GM19397 (cell line): ENCODE measurements around the gene PARN.
"Not testable (repeated sequence)": the region's sequence is repeated elsewhere in the genome, so short reads cannot be mapped to it uniquely, and the experiment has no call there.

Experiments
- ATAC-seq: cut with Tn5 transposase; IDR thresholded peaks from one replicate; pipeline ENCODE4 v1.9.1; 2021; ENCODE audit warnings: mild to moderate bottlenecking, moderate library complexity; ENCODE audit not compliant: unreplicated experiment

Gene PARN

GRCh38 chr16:14445937-14446715 lies 183.9 kb downstream of the PARN start:
- no peak for ATAC-seq

- no peak for ATAC-seq
These were observed 184.9 kb downstream of the PARN start for GRCh38 chr16:14444979-14445810.

DNA sequence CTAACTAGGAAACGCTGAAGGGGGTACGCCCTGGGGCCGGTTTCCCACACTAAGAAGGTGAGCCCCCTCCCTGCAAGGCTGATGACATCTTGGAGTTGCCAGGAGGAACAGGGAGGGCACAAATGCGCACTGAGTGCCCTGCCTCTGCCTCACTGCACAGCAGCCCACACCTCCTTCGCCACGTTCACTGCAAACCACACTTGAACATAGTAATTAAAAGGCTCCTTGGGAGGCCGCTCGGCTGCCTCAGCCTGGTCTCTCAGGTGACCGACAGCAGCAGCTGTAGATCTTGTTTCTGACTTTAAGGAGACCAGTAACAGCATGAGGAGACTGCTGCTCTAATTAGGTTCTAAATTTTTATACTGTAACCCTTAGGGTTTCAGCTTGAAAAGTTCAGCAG lies 188.5 kb downstream of the PARN start:
- not testable (repeated sequence) for ATAC-seq

GRCh38 chr16:14438256-14438655 lies 191.8 kb downstream of the PARN start:
- no peak for ATAC-seq

GRCh38 chr16:14437426-14437825 lies 192.6 kb downstream of the PARN start:
- ATAC-seq: no peak

DNA sequence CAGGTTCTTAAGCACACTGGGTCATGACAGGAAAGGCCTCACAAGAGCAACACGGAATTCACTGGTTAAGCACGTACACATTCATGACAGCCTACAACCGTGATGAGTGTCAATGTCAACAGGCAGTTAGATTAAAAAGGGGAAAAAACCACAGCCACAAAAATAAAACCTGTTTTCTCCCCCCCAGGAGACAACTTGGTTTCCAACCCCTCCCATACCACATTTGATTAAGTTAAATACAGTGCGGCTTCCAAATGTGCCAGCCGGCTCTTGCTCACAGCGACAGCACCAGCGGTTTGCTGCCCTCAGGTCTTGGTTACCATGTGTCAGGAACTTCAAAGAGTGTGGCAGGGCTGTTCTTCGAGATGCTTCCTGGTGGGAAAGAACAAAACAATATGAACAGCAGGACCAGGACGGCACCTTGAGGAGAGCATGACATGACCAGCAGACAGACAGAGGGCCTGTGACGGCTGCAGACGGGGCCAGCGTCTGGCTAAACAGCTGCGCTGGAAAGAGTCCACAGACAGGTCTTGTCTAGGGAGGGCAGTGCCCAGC lies 193.6 kb downstream of the PARN start:
- no peak for ATAC-seq

- no peak for ATAC-seq
These were observed 195.2 kb downstream of the PARN start for GRCh38 chr16:14434860-14435259.

- not testable (repeated sequence) for ATAC-seq
These were observed 201.0 kb downstream of the PARN start for GRCh38 chr16:14428971-14429637.

DNA sequence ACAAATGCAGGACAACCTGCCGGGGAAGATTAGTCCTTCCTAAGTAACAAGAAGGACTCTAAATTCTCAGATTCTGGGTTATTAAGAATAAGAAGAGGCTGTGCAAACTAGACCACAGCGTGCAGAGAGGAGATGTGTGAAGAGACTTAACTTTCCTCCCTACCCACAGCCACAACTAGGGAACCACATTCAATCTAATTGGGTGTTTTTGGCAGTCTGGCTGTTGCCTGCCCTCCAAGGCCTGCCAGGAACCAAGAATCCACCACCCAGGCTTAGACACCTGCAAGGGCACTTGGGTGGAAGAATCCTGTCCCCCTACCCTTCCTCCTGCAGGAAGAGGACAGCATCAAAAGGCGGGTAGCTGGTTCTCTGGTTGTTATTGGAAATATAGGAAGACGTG lies 202.0 kb downstream of the PARN start:
- no peak for ATAC-seq

DNA sequence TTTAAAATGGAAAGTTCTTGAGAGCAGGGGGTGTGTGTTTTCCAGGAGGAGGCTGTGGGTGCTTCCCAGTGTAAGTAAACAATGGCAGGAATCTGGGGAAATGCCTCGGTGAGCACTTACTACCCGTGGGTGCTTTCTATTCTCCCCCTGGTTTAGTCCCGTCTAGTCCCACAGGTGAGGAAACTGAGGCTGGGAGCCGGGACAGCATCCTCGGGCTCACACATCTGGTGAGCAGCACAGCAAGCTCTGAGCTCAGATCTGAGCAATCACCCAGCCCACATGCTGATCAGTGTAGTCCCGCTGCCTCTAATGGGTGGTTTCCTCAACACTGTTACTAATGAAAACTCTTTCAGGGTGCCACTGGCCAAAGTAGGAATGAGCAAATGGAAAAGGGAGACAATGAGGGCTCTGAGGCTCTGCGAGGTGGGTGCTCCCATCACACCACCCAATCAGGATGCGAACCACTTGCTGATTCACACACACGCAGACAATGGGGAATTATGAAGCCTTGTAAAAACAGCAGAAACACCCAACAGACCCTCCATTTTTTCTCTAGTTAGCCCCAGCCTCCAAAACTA lies 202.6 kb downstream of the PARN start:
- no peak for ATAC-seq

GRCh38 chr16:14424595-14424994 lies 205.5 kb downstream of the PARN start:
- ATAC-seq: no peak

- no peak for ATAC-seq
These were observed 206.7 kb downstream of the PARN start for GRCh38 chr16:14423344-14423743.

DNA sequence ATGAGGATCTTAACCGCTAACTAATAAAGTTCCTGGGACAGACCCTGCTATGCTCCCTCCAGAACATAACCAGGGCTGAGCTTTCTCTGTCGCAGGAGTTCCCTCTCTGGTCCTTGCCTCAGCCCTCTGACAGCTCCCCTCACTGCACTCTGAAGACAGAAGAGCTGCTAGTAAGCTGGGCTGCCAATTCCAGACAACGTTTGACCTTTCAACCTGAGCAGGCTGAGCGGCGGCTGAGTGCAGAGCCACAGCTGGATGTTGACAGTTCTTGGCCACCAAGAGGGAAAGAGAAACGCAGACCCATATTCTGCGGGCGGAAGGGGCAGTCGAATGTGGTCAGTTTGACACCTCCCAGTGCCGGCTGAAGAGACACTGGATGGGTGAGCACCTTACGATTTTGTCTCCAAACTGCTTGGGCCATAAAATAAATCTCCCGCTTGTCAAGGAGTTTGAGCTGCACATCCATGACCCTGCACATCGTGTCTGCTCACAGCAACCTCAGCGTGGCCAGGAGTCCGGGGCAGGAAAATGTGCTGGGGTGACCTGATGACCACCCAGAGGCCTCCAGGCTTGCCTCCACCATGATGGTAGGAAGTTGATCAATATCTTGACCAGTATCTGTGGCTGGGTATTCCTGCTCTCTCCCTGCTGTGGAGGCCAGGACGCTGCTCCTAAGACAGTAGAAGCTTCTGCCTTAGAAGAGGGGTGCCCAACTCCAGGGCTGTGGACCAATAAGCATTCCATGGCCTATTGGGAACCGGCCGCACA lies 209.2 kb downstream of the PARN start:
- ATAC-seq: no peak

GRCh38 chr16:14420243-14420642 lies 209.8 kb downstream of the PARN start:
- ATAC-seq: not testable (repeated sequence)

GRCh38 chr16:14419817-14420216 lies 210.2 kb downstream of the PARN start:
- ATAC-seq: no peak

- no peak for ATAC-seq
These were observed 211.2 kb downstream of the PARN start for GRCh38 chr16:14418795-14419225.

- ATAC-seq: no peak
These were observed 213.9 kb downstream of the PARN start for GRCh38 chr16:14416184-14416583.

GRCh38 chr16:14415291-14415690 lies 214.8 kb downstream of the PARN start:
- ATAC-seq: no peak

- no peak for ATAC-seq
These were observed 220.5 kb downstream of the PARN start for GRCh38 chr16:14409563-14409962.

DNA sequence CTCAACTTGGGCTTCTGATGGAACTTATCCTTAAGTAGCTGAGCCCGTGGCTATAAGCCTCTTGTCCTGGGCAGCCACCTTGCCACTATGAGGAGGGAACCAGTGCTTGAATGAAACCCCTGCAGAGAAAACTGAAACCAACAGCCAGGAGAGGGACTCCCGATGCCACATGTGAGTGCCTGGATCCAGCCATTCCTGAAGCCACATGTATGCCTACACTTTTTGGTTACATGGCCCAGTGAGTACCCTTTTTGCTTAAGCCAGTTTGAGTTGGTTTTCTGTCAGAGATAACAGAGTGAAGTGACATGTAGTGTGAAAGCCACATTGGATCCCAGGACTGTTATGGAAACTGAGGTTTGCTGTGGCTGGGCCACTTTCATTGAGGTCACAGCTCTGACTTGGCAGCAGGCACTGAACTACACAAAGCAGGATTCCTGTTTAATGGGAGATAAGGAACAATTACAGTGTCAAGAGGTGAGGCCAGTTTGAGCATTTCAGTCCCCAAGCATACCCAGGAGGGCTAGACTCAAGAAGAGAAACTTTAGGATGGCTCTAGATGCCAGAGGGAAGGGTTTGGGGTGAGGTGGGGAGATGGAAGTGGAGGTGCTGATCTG lies 222.2 kb downstream of the PARN start:
- ATAC-seq: no peak
